Measurements from ENCODE around the gene NTSR1. TPM values are rescaled to one million over a fixed set of nuclear protein-coding genes. Genes with fewer than 3 reads are reported as not detected.

NTSR1 gene
- total and polyA plus RNA-seq, 4 donors, result 0.03 to 0.33 (median 0.08) TPM; not detected in 1

GRCh38 chr20:62686869-62687830 is 21.5 kb upstream of the NTSR1 start:
- 85% methylated on average over 37 of the region's 37 CpGs for WGBS
- peaks cover 0 to 3% (median 0%) of the 10 kb centered on the region in 4 donors for H3K4me1 ChIP-seq (ENCODE audit: control insufficient read depth in 4 of 4, insufficient read depth in 4 of 4, low read length in 3 of 4)
- H3K4me3 ChIP-seq (ENCODE audit: low read depth in 1 of 3, low read length in 3 of 3), result no peak overlapping the region
- no peaks in the 10 kb centered on the region for H3K9me3 ChIP-seq (ENCODE audit: control insufficient read depth in 4 of 4, low read length in 3 of 4)
- no peak overlapping the region for H3K9ac ChIP-seq (ENCODE audit: low read depth in 1 of 2, low read length in 2 of 2)
- H3K27me3 ChIP-seq (ENCODE audit: control insufficient read depth in 4 of 4, insufficient read depth in 4 of 4, low read length in 3 of 4), result peaks cover 0 to 3% (median 0%) of the 10 kb centered on the region in 4 donors
- TF ChIP-seq ATF3 (IDR thresholded peaks at IDR 0.05) (no peak), SP1 (IDR thresholded peaks at IDR 0.05) (no peak), HNF4A (conservative IDR thresholded peaks at IDR 0.05) (no peak), CTCF (IDR thresholded peaks at IDR 0.05; ENCODE audit: low read depth, low read length, missing input control) (no peak), RXRA (IDR thresholded peaks at IDR 0.05) (no peak), NR2F2 (IDR thresholded peaks at IDR 0.05) (no peak), JUND (IDR thresholded peaks at IDR 0.05) (no peak), RAD21 (IDR thresholded peaks at IDR 0.05) (no peak), TAF1 (conservative IDR thresholded peaks at IDR 0.05) (no peak), GABPA (IDR thresholded peaks at IDR 0.05 in 1 of 2, conservative IDR thresholded peaks at IDR 0.05 in 1 of 2) (no peak), HNF4G (IDR thresholded peaks at IDR 0.05) (no peak), FOXA2 (IDR thresholded peaks at IDR 0.05) (no peak)
- TF ChIP-seq, protein P1, sequence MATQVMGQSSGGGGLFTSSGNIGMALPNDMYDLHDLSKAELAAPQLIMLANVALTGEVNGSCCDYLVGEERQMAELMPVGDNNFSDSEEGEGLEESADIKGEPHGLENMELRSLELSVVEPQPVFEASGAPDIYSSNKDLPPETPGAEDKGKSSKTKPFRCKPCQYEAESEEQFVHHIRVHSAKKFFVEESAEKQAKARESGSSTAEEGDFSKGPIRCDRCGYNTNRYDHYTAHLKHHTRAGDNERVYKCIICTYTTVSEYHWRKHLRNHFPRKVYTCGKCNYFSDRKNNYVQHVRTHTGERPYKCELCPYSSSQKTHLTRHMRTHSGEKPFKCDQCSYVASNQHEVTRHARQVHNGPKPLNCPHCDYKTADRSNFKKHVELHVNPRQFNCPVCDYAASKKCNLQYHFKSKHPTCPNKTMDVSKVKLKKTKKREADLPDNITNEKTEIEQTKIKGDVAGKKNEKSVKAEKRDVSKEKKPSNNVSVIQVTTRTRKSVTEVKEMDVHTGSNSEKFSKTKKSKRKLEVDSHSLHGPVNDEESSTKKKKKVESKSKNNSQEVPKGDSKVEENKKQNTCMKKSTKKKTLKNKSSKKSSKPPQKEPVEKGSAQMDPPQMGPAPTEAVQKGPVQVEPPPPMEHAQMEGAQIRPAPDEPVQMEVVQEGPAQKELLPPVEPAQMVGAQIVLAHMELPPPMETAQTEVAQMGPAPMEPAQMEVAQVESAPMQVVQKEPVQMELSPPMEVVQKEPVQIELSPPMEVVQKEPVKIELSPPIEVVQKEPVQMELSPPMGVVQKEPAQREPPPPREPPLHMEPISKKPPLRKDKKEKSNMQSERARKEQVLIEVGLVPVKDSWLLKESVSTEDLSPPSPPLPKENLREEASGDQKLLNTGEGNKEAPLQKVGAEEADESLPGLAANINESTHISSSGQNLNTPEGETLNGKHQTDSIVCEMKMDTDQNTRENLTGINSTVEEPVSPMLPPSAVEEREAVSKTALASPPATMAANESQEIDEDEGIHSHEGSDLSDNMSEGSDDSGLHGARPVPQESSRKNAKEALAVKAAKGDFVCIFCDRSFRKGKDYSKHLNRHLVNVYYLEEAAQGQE (IDR thresholded peaks at IDR 0.05), result no peak
- H3K36me3 ChIP-seq (ENCODE audit: control insufficient read depth in 4 of 4, insufficient read depth in 3 of 4, low read depth in 1 of 4, low read length in 3 of 4), result no peaks in the 10 kb centered on the region
- no peak for DNase-seq (ENCODE audit: low spot score)
- H3K27ac ChIP-seq (ENCODE audit: low read depth in 1 of 2, low read length in 2 of 2), result no peak overlapping the region

DNA sequence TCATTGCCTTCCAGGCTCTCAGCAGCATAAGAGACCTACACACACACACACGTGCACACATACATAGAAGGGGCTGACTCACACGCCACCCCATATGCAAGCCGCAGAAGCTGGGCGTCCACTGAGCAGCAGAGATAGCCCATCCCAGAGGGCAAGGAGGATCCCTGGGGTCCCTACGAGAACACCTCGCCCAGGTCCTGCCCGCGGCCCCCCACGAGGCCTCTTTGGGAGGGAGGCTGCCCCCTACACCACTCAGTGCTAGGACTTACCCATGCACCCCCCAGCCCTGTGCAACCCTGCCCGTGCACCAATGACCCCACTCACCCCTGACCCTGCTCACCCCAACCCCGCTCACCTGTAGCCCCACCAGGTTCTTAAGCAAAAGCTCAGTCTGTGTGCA is 20.6 kb upstream of the NTSR1 start:
- H3K4me3 ChIP-seq (ENCODE audit: low read depth in 1 of 3, low read length in 3 of 3), result no peak overlapping the region
- no peaks in the 10 kb centered on the region for H3K36me3 ChIP-seq (ENCODE audit: control insufficient read depth in 4 of 4, insufficient read depth in 3 of 4, low read depth in 1 of 4, low read length in 3 of 4)
- H3K27ac ChIP-seq (ENCODE audit: low read depth in 1 of 2, low read length in 2 of 2), result no peak overlapping the region
- no peak overlapping the region for H3K9ac ChIP-seq (ENCODE audit: low read depth in 1 of 2, low read length in 2 of 2)
- TF ChIP-seq CTCF (IDR thresholded peaks at IDR 0.05; ENCODE audit: low read depth, low read length, missing input control) (no peak), HNF4A (conservative IDR thresholded peaks at IDR 0.05) (no peak), HNF4G (IDR thresholded peaks at IDR 0.05) (no peak)
- WGBS, result 89% methylated on average over 11 of the region's 11 CpGs
- H3K27me3 ChIP-seq (ENCODE audit: control insufficient read depth in 4 of 4, insufficient read depth in 4 of 4, low read length in 3 of 4), result peaks cover 0 to 5% (median 0%) of the 10 kb centered on the region in 4 donors
- no peaks in the 10 kb centered on the region for H3K9me3 ChIP-seq (ENCODE audit: control insufficient read depth in 4 of 4, low read length in 3 of 4)
- peaks cover 0 to 3% (median 0%) of the 10 kb centered on the region in 4 donors for H3K4me1 ChIP-seq (ENCODE audit: control insufficient read depth in 4 of 4, insufficient read depth in 4 of 4, low read length in 3 of 4)
- DNase-seq (ENCODE audit: low spot score), result no peak
